GM12865 (cell line): ENCODE data around the gene NEK8.
"Not testable (repeated sequence)": the region's sequence is repeated elsewhere in the genome, so short reads cannot be mapped to it uniquely, and the experiment has no call there.

Source experiments
- DNase-seq: peaks from one replicate; pipeline ENCODE4 v3.0.0; 2010; ENCODE audit warnings: low read depth
- H3K4me3 ChIP-seq: 2 replicates; pipeline ENCODE4 v1.5.1; 2011; ENCODE audit warnings: mild to moderate bottlenecking, low read depth, low read length, control low read depth
- TF ChIP-seq, protein P1 (sequence below): IDR thresholded peaks from 2 replicates; pipeline ENCODE4 v1.5.1; 2011; ENCODE audit warnings: low read length, control low read depth, low read depth, inconsistent platforms; ENCODE audit not compliant: insufficient read depth; ENCODE audit errors: missing control alignments

The NEK8 gene

GRCh38 chr17:28726226-28726626, 2.4 kb upstream of the NEK8 start, which contains the start of gene TLCD1:
TSS of gene TLCD1 (minus strand) at chr17:28726233. CDS start at chr17:28726097, 136 bp downstream.
- DNase-seq: peak; percentile 80
- peak within 1 kb of the TSS; percentile 74 for H3K4me3 ChIP-seq
- TF ChIP-seq, protein P1, sequence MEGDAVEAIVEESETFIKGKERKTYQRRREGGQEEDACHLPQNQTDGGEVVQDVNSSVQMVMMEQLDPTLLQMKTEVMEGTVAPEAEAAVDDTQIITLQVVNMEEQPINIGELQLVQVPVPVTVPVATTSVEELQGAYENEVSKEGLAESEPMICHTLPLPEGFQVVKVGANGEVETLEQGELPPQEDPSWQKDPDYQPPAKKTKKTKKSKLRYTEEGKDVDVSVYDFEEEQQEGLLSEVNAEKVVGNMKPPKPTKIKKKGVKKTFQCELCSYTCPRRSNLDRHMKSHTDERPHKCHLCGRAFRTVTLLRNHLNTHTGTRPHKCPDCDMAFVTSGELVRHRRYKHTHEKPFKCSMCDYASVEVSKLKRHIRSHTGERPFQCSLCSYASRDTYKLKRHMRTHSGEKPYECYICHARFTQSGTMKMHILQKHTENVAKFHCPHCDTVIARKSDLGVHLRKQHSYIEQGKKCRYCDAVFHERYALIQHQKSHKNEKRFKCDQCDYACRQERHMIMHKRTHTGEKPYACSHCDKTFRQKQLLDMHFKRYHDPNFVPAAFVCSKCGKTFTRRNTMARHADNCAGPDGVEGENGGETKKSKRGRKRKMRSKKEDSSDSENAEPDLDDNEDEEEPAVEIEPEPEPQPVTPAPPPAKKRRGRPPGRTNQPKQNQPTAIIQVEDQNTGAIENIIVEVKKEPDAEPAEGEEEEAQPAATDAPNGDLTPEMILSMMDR: no peak

- peak; percentile 96 for DNase-seq
- TF ChIP-seq, protein P1: peak; percentile 99
- H3K4me3 ChIP-seq: peak overlapping the region; percentile 74
Observed at GRCh38 chr17:28726627-28727491, 1.7 kb upstream of the NEK8 start.

GRCh38 chr17:28729950-28730330, 1.4 kb downstream of the NEK8 start:
- no peak overlapping the region for H3K4me3 ChIP-seq
- TF ChIP-seq, protein P1: no peak
- DNase-seq: no peak

GRCh38 chr17:28733346-28733745, 4.8 kb downstream of the NEK8 start:
- no peak for DNase-seq
- no peak overlapping the region for H3K4me3 ChIP-seq
- TF ChIP-seq, protein P1: no peak

DNA sequence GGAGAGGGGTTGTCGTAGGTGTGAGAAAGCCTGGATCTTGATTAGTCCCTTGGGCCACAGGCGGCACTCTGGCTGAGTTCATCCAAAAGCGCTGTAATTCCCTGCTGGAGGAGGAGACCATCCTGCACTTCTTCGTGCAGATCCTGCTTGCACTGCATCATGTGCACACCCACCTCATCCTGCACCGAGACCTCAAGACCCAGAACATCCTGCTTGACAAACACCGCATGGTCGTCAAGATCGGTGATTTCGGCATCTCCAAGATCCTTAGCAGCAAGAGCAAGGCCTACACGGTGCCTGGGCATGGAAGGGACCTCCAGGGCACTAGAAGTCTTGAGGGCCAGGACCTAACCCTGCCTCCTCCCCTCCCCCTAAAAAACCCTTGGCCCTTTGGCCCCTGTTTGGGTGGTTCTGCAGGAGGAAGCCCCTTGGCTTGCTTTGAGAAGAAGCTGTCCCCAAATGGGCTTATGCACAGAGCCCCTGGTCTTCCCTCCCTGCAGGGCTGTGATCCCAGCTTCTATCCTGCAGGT, 6.2 kb downstream of the NEK8 start:
- TF ChIP-seq, protein P1: no peak
- H3K4me3 ChIP-seq: no peak overlapping the region
- DNase-seq: no peak

GRCh38 chr17:28735242-28735722, 6.7 kb downstream of the NEK8 start:
- DNase-seq: no peak
- no peak overlapping the region for H3K4me3 ChIP-seq
- TF ChIP-seq, protein P1: no peak

GRCh38 chr17:28735913-28736769, 7.6 kb downstream of the NEK8 start:
- not testable (repeated sequence) for DNase-seq, H3K4me3 ChIP-seq
